Measurements from ENCODE around the gene TP53BP2.

DNA sequence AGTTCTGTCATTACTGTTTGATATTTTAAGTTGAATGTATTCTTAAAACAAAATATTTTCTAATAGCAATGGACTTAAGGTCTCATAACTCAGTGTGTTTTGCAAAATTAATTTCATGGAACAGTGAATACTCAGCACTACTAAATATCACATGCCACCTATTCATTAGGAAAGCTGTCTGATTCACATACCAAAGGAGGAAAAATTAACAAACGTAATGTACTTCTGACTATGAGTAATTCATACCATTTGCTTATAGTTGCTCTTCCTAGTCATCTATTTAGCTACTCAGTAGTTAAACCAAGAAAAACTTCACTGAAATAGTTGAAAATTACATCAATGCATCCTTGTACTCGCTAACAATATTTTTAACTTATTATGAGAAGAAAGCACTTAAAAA is 35.2 kb downstream of the TP53BP2 start:
- TF ChIP-seq, protein P1, sequence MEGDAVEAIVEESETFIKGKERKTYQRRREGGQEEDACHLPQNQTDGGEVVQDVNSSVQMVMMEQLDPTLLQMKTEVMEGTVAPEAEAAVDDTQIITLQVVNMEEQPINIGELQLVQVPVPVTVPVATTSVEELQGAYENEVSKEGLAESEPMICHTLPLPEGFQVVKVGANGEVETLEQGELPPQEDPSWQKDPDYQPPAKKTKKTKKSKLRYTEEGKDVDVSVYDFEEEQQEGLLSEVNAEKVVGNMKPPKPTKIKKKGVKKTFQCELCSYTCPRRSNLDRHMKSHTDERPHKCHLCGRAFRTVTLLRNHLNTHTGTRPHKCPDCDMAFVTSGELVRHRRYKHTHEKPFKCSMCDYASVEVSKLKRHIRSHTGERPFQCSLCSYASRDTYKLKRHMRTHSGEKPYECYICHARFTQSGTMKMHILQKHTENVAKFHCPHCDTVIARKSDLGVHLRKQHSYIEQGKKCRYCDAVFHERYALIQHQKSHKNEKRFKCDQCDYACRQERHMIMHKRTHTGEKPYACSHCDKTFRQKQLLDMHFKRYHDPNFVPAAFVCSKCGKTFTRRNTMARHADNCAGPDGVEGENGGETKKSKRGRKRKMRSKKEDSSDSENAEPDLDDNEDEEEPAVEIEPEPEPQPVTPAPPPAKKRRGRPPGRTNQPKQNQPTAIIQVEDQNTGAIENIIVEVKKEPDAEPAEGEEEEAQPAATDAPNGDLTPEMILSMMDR (IDR thresholded peaks at IDR 0.05; ENCODE audit: insufficient read depth, low read length), result no peak
- TF ChIP-seq, protein P2, sequence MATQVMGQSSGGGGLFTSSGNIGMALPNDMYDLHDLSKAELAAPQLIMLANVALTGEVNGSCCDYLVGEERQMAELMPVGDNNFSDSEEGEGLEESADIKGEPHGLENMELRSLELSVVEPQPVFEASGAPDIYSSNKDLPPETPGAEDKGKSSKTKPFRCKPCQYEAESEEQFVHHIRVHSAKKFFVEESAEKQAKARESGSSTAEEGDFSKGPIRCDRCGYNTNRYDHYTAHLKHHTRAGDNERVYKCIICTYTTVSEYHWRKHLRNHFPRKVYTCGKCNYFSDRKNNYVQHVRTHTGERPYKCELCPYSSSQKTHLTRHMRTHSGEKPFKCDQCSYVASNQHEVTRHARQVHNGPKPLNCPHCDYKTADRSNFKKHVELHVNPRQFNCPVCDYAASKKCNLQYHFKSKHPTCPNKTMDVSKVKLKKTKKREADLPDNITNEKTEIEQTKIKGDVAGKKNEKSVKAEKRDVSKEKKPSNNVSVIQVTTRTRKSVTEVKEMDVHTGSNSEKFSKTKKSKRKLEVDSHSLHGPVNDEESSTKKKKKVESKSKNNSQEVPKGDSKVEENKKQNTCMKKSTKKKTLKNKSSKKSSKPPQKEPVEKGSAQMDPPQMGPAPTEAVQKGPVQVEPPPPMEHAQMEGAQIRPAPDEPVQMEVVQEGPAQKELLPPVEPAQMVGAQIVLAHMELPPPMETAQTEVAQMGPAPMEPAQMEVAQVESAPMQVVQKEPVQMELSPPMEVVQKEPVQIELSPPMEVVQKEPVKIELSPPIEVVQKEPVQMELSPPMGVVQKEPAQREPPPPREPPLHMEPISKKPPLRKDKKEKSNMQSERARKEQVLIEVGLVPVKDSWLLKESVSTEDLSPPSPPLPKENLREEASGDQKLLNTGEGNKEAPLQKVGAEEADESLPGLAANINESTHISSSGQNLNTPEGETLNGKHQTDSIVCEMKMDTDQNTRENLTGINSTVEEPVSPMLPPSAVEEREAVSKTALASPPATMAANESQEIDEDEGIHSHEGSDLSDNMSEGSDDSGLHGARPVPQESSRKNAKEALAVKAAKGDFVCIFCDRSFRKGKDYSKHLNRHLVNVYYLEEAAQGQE (IDR thresholded peaks at IDR 0.05; ENCODE audit: insufficient replicate concordance, low read depth), result no peak
